Stimulated activated CD8-positive, alpha-beta memory T cell treated with anti-CD3 and anti-CD28 coated beads, Interleukin-4, amount 100 ng/mL, for 1 hour (primary cell): ENCODE data around the gene PUS3.

Experiments used
- DNase-seq, 2 donors: peaks; one replicate each; pipeline ENCODE4 v3.0.0-alpha.2; 2020; ENCODE audit warnings: low read depth in 2 of 2, low spot score in 1 of 2

PUS3 gene

DNA sequence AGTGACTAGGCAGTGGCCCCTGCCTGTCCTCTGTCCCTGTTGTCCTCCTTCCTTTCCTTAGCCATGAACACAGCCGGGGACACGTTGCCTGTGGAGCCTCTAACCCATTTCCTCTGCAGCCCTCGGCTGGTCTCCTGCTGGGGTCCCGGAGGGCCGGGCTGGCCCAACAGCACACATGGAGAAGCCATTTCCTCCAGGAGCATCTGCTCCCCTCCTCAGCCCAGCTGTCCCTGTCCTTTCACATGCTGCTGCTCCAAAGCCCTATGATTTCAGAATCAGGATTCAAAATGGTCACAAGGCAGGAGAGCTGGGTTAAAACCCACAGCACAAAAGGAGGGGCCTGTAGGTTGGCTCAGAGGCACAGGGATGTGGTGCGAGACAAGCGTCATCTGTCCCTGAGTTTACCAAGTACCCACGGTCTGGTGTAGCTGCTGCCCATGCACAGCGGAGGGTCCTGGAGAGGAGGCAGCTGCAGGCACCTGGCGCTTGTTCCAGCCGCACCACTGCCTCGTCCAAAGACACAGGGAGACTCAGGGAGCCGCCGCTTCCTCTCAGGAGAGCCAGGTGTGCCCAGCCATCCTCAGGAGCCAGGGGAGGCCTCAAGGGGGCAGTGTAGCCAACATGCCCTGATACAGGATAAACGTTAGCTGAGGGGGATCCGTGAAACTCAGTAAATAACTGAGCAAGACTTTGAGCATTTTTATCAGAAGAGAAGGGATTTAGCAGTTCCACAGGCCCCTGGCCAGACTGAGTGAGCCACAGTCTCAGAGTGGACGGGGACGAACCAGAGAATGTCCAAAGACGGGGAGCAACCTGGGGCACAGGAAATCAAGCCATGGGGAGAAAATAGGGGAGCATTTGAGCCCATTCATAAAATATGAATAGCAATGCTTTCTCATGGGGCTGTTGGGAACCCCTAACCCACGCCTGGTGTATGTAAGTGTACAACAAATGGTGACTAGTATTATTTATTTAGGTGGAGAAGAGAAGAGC lies 38.9 kb upstream of the PUS3 start:
- DNase-seq, result peak in 1 of 2 donors; percentile 6

DNA sequence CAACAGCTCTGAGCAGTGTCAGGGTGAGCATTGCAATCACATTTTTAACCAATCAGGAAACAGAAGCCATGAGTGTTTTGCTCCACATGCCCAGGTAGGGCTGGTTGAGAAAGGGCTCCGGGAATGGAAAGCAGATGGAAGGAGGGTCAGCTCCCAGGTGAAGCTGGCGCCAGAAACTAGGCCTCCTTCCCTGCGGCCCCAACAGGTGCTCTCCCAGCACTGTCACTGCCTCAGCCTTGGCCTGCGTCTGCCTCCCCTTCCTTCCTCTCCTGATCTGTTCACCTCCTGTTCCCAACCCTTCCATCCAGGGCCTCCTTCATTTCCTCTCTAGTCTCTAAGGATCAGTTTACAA lies 38.2 kb upstream of the PUS3 start:
- no peak for DNase-seq

DNA sequence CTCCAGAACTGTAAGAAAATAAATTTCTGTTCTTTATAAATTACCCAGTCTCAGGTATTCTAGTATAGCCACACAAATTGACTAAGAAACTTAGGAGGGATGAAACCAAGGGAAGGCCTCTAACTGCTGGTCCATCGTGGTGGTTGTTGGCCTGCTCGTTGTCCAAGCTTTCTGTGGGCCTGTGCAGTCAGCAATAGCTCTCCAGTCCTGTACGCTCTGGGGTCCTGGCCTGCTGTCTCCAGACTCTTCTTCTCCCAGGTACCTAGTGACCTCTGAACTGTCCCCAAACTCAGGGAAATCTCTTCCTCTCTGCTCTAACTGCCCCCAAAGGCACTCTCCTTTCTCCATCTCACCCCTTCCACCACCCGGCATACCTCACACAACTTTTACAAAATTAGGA lies 37.1 kb upstream of the PUS3 start:
- DNase-seq, result no peak

DNA sequence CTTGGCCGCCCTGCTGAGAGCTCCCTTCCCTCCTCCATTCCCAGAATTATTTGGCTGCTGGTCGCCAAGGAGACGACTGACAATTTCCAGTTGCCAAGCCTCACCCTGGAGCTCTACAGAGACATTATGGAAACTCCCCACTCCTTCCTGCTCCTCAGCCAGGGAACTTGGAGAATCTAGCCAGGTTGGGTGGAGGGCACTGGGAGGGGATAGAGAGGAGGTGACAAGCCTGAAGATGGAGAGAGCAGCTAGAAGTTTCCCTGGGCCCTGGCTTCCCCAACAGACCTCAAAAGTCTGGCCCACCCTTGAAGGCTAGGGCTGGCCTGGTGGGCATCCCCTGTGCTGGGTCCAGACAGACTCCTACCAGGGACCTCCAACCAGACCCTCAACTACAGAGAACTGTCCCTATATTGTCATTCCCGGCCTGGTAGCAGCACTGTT lies 36.1 kb upstream of the PUS3 start:
- DNase-seq, result no peak

DNA sequence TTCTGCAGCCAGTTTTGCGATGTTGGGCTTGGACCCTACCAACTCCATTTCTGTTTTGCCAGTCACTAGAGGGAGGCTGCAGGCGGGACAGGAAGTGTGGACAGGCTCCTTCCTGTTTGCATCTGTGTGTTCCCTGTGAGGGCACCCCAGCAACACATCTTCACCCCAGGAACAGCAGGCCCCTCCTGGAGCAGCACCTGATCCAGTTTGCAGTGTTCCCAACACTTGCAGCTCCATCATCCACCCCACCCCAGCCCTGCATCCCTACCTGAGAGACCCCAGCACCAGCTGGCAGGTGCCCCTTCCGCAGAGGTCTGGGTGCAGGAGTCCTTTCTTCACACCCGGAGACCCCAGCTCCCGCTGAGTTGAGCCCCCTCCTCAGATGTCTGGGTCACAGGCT lies 35.4 kb upstream of the PUS3 start:
- no peak for DNase-seq

DNA sequence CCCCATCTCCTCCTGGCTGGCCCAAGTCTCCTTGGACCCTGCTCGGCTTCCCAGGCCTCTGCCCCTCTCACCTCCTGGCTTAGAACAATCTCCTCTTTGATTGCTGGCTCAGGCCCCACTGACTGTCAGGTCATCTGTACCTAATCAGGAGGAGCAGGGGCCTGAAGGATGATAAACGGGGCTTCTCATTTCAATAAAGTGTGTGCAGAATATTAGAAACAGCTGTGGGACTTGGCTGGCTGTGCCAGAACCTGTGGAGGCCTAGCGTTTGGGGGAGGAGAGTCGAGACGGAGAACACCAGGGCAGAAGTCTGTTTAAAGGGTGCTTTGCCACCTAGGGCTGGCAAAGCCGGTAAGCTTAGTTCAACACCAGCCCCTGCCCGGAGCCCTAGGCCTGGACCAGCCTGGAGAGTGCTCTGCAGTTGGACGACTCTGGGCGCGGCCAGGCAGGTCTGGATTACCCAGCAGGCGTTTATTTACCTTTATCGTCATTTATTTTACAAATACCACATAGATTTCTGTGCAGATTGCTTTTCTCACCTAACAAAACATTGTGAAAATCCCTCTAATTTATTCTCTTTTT lies 32.7 kb upstream of the PUS3 start:
- DNase-seq, result no peak

DNA sequence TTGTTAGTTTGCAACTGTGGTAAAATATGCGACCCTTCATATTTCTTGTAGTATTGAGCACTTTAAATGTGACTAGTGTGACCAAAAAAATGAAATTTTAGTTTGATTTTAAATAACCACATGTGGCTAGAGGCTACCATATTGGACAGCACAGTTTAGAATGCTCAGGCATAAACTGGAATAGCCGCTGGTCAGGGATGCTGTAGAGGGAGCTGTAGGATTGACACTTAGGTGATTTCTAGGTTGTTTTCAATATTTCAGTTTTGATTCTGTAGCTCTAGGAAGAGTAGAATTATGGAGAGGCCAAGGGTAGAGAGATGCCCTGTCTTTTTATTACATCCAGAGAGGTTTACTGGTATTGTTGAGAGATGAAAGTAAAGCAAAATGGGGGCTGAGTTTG lies 32.0 kb upstream of the PUS3 start:
- no peak for DNase-seq

DNA sequence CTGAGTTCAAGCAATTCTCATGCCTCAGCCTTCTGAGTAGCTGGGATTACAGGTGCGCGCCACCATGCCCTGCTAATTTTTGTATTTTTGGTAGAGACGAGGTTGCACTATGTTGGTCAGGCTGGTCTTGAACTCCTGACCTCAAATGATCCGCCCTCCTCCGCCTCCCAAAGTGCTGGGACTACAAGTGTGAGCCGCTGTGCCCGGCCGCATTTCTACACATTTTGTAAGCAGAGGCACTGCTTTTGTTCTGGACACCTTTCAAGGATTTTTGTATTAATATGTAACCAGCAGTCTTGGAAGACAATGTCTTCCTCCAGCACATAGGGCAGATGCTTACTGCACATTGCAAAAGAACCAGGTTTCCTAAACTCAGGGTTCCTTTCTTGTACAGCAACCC lies 31.5 kb upstream of the PUS3 start:
- no peak for DNase-seq

DNA sequence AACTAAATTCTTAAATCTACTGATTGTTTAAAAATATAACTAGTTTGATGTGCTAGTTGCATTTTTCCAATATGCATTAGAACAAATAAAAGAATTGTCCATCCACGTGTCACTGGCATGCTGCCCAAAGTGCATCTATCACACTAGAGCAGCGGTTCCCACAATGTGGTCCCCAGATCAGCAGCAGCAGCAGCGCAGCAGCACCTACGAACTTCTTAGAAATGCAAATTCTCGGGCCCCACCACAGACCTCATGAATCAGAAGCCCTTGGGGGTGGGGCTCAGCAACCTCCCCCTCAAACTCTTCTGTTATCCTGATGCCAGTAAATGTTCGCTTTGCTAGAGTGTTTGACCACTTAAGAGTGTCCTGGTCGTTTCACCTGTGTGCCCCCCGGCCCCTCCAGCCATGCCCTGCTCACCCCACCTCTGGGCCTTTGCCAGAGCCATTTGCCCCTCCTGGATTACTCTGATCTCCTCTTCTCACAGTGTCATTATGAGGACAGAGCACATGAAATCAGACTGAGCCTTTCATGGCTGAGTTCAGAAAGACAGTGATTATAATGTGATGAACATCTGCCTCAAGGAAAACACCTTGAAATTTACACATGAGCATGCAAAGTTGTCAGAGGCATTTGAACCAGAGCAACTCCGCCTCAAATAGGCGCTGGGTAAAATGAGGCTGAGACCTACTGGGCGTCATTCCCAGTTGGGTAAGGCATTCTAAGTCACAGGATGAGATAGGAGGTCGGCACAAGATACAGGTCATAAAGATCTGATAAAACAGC lies 30.2 kb upstream of the PUS3 start:
- no peak for DNase-seq

DNA sequence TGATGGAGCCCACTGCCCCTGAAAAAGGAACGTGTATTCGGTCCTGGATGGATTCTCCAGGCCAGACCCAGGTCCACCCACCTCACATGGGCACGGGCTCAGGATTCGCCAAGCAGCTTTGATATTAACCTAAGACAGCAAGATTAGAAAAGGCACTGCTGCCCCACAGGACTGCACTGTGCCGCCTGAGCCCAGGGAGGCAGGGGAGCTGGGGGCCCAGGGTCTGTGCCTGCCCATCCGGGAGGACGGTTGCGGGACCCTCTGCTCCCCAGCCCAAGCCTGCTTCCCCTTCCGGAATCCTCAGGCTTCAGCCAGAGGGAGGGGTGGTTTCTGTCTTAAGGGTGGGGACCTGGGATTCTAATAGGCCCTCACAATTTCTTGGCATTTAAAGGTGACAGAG lies 29.3 kb upstream of the PUS3 start:
- no peak for DNase-seq

DNA sequence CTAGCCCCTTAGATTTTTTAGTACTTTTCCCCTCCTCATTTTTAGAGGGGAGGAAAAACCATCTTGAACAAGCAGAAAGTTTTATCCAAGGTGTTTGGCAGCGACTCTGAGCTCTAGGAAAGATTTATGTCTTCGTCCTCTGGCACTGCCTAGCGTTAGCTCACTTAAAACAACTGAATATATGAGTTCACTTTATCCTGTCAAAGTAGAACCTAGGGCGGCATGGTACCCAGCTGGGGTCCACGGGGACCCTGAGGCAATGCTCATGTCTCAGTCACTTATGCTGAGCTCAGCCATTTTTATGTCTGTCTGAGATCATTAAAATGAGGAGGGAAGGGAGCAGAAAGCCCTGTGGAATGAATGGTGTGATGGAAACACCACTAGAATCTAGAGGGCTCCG lies 28.7 kb upstream of the PUS3 start:
- no peak for DNase-seq

DNA sequence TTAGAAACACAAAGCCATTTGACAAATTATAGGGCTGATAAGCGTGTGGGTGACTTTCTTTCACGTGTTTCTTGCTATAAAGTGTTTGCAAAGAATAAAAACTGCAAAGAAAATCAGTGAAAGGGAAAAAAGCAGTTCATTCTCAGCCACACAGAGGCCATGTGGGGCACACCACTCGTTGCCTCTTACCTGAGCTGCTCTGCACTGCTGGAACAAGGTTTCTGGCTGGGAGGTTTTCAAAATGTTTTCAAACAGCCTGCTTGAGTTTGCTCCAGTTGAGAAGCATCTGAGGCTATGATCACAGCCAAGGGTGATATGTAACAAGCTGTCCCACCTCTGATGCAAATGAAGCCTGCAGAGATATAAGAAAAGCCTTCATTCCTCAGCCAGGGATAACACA lies 28.1 kb upstream of the PUS3 start:
- no peak for DNase-seq

DNA sequence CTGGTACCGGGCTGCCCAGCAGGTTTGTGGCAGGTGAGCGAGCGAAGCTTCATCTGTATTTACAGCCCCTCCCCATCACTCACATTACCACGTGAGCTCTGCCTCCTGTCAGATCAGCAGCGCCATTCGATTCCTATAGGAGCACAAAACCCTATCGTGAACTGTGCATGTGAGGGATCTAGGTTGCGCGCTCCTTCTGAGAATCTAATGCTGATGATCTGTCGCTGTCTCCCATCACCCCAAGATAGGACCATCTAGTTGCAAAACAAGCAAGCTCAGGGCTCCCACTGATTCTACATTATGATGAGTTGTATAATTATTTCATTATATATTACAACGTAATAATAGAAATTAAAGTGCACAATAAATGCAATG lies 27.1 kb upstream of the PUS3 start:
- DNase-seq, result no peak

DNA sequence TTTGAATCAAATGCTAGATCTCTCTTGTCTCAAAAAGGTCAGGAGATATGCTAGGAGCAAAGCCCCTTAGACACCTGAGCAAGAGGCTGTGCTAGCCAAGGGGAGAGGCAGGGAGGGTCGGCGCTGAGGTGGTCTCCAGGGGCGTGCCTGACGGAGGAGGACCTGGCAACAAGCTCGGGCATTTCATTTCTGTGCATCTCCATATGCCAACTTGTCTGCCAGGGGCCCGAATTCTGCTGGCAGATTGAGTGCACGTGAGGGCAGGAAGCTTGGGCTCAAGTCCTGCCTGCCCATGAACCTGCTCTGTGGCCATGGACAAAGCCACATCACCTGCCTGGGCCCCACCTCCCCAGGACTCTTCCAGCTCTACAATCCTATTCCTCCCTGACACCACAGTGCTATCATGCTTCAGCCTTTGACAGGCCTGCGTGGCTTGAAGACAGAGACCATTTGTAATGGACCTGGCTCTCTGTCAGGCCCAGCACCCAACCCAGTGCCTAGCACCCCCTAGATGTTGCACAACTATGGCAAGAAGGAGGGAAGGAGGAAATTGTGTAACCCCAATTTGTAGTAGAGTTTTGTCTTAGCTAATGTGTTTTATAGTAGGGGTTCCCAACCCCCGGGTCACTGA lies 26.6 kb upstream of the PUS3 start:
- DNase-seq, result no peak

DNA sequence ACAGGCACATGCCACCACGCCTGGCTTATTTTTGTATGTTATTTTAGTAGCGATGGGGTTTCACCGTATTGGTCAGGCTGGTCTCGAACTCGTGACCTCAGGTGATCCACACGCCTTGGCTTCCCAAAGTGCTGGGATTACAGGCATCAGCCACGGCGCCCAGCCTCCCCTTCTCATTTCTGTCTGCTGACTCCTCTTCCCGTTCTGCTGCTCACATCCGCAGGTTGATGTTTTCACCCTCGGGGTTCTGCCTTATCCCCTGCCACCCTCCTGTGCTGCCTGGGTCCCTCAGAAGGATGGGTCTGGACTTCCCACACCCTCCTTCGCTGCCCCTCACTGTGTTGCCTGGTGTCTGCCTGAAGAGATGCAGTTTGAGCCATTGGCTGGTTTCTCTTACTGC lies 23.7 kb upstream of the PUS3 start:
- DNase-seq, result no peak

DNA sequence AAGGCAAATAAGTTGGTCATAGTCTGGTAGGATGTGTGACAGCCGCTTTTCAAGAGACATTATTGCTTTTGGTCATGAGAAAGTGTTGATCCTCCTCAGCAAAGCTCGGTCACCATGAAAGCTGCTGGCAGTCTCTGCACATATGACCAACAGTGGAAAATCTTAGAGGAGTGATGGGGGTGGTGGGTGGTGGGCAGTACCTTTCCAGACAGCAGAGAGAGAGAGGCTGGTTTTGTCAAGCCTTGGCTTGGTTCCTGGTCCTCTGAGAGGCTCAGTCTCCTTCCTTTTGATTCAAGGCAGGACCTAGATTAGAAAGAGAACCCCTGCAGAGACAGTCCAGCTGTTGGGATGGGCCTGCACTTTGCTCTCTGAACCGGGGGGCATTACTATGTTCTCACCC lies 22.8 kb upstream of the PUS3 start:
- no peak for DNase-seq

DNA sequence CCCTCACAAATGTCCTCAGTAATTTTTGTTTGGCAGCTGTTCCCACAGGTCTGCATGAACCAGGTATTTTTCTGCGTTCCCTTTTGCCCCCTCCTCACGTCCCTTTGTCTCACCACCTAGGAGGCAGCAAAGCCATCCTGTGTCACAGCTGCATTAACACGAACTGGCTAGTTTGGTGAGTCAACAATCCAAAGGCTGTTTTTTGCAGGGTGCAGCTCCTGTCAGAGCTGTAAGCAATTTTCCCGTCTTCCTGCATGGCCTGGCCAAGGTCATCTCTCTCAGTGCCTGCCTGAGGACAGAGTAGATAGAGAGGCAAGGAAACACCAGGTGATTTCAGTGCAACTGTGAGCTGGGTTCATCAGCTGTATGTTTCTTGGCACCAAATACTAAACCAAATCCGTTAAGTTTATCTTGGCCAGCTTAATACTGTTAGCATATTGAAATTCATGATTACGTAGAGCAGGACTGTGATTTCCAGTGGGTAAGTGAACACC lies 22.3 kb upstream of the PUS3 start:
- DNase-seq, result no peak

DNA sequence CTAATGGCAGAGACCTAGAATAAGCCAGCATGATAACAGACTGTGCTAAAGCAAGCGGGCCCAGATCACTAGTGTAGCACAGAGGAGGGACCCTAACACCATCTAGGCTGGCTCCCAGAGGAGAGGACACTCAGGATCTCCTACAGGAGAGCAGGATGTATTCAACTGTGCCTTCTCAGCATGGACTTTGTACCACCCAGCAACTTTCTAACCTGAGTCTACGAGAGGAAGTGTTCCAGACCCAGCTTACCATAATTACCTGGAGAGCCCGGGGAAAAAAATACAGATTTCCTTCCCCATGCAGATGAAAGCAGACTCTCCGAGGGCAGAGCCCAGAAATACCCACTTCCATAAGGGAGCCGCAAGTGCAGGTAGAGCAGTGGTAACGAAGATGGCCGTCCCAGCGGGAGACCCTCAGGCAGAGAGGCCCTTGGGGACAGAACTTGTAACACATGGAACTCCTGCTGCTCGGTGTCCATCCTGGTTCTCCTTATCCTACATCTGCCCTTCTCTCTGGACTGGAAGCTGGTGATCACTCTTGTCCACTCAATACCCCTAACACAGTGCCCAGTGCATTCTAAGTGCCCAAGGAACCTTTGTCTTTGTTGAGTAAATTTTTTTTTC lies 21.5 kb upstream of the PUS3 start:
- no peak for DNase-seq

DNA sequence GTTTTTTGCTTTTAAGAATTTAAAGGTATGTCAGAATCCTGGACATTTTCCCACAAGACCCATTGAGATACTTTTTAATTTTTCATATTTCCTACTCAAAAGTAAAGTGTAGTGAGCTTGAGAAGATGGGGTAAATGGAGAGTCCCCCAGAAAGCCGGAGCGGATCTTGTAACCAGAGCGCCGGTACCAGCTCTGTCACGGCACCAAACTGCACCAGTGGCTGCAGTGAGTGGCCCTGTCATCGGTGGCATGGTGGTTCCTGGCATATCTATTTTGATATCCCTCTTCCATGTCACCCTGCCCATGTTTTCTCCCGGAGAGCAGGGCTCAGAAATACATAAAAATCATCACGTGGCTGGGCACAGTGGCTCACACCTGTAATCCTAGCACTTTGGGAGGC lies 20.6 kb upstream of the PUS3 start:
- DNase-seq, result no peak

DNA sequence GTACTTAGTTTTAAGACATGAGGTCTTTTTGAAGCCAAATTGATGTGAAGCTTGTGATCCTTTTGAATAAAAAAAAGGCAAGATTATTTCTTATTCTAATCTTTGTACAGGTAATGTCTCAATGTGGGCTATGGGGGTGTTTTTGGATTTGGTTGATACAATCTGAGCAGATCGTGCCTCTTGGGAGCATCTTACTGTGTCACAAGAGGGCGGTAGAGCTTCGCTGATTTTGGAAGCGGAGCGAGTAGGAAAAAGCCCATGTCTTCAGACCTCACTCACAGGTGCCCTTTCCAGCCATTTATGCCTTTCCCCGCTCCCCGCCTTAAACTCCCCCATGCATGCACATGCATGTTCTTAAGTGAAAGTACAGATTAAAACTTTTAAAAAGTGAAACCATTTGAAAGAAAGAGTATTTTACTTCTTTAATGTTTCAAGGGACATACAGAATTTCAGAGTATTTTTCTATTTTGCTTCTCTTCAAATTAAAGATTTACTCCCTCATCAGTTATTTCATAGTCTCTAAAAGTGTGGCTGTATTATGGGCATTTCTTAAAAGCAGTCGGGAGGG lies 20.1 kb upstream of the PUS3 start:
- DNase-seq, result peak in 1 of 2 donors; percentile 17

DNA sequence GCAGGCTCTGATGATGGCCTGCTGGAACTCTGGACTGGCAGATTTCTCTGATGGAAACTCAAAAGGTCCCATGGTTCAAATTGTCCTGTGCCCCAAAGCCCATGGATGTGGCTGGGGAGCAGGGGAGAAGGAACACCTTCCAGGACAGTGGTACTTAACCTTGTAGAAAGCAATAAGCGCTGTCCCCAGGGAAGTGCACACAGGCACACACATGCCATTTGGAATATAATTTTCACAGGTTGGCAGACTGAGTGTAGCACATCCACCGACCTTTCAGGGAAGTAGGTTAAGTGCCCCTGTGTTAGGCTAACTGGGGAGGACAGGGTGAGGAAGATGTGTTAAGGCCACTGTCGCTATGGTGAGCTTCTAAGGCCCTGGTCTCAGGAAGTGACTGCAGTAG lies 19.1 kb upstream of the PUS3 start:
- no peak for DNase-seq
